Spinal cord (tissue), 4 donors: ENCODE data around the gene MANSC1. TPM values are rescaled to one million over a fixed set of nuclear protein-coding genes. Genes with fewer than 3 reads are reported as not detected.

Experiments used
- polyA plus RNA-seq, 2 donors: library from polyadenylated mRNA; unstranded; fragments of 120-200 nt; gene quantifications; one replicate each; pipeline ENCODE4 v1.2.1, GENCODE V29; 2013; ENCODE audit not compliant: insufficient read length in 2 of 2
- small RNA-seq: library from RNA; depleted of rRNA; stranded (forward); fragments of <200 nt; gene quantifications from one replicate; pipeline ENCODE3, GENCODE V24; 2014; ENCODE audit warnings: low replicate concordance
- total RNA-seq, 2 donors: library from RNA; depleted of rRNA in 1 of 2; stranded (reverse); fragments of 120-200 nt in 1 of 2; fragments of >200 nt in 1 of 2; gene quantifications; one replicate each; pipeline versions ENCODE4 v1.2.3 to v1.2.4, GENCODE V29; 2013 to 2014

MANSC1 gene
- total and polyA plus RNA-seq, 4 donors, result 5.3 to 26.7 (median 18.8) TPM

Small RNA genes within 50 kb of the gene (small RNA-seq; reads per million reads assigned to genes)
- not detected for gene RNU6-318P

Other genes with a start within 250 kb of the MANSC1 start
- 10 to 100 TPM; 54.2 to 63.7 TPM for gene LRP6, start 83.2 kb downstream of the MANSC1 start, total RNA-seq
- gene LRP6, start 83.2 kb downstream of the MANSC1 start, polyA plus RNA-seq, result 10 to 100 TPM; 21.5 to 31.9 TPM
- 10 to 100 TPM; 15.2 to 28.1 TPM for gene BORCS5, start 6.8 kb upstream of the MANSC1 start, total RNA-seq
- gene BORCS5, start 6.8 kb upstream of the MANSC1 start, polyA plus RNA-seq, result 10 to 100 TPM; 13.3 to 13.7 TPM
- 10 to 100 TPM; 17.7 to 23.2 TPM for gene DUSP16, start 212.6 kb upstream of the MANSC1 start, total RNA-seq
- 10 to 100 TPM; 18.3 to 22.7 TPM for gene DUSP16, start 212.6 kb upstream of the MANSC1 start, polyA plus RNA-seq